GM21529 (cell line): ENCODE measurements around the gene PDE4D.
"Not testable (repeated sequence)": the region's sequence is repeated elsewhere in the genome, so short reads cannot be mapped to it uniquely, and the experiment has no call there.

Source experiments
- ATAC-seq: cut with Tn5 transposase; IDR thresholded peaks from one replicate; pipeline ENCODE4 v1.9.1; 2021; ENCODE audit not compliant: unreplicated experiment

The PDE4D gene

GRCh38 chr5:59769832-59770231 lies 123.7 kb downstream of the PDE4D start:
- ATAC-seq = no peak

- ATAC-seq = no peak
Observed at GRCh38 chr5:59769041-59769360, 124.5 kb downstream of the PDE4D start.

GRCh38 chr5:59768152-59769040 lies 125.1 kb downstream of the PDE4D start:
- ATAC-seq = no peak

- no peak for ATAC-seq
Observed at GRCh38 chr5:59767681-59768151, 125.8 kb downstream of the PDE4D start.

GRCh38 chr5:59767211-59767605 lies 126.3 kb downstream of the PDE4D start:
- ATAC-seq = no peak

GRCh38 chr5:59766427-59767210 lies 126.9 kb downstream of the PDE4D start:
- ATAC-seq = no peak

GRCh38 chr5:59765446-59765845 lies 128.1 kb downstream of the PDE4D start:
- ATAC-seq = no peak

- no peak for ATAC-seq
Observed at GRCh38 chr5:59764361-59764760, 129.2 kb downstream of the PDE4D start.

GRCh38 chr5:59763541-59763940 lies 130.0 kb downstream of the PDE4D start:
- ATAC-seq = no peak

- ATAC-seq = not testable (repeated sequence)
Observed at GRCh38 chr5:59762232-59762631, 131.3 kb downstream of the PDE4D start.

GRCh38 chr5:59760785-59761348 lies 132.7 kb downstream of the PDE4D start:
- no peak for ATAC-seq

- ATAC-seq = no peak
Observed at GRCh38 chr5:59759600-59760351, 133.8 kb downstream of the PDE4D start.

GRCh38 chr5:59758566-59758965 lies 135.0 kb downstream of the PDE4D start:
- ATAC-seq = no peak

- ATAC-seq = no peak
Observed at GRCh38 chr5:59757442-59757841, 136.1 kb downstream of the PDE4D start.

- ATAC-seq = no peak
Observed at GRCh38 chr5:59756373-59757035, 137.0 kb downstream of the PDE4D start.

GRCh38 chr5:59755476-59755875 lies 138.1 kb downstream of the PDE4D start:
- ATAC-seq = no peak

GRCh38 chr5:59753599-59753998 lies 139.9 kb downstream of the PDE4D start:
- no peak for ATAC-seq

- ATAC-seq = no peak
Observed at GRCh38 chr5:59749782-59750520, 143.6 kb downstream of the PDE4D start.

GRCh38 chr5:59748036-59748663 lies 145.4 kb downstream of the PDE4D start:
- not testable (repeated sequence) for ATAC-seq
